GM18526 (cell line): ENCODE data around the gene PPA1.

Source experiments
- POLR2A ChIP-seq: IDR thresholded peaks from 3 replicates; pipeline ENCODE4 v1.6.1; 2011; ENCODE audit not compliant: insufficient read length; ENCODE audit errors: extremely low read depth

PPA1 gene

GRCh38 chr10:70190581-70190980 lies 42.6 kb downstream of the PPA1 start:
- no peak for TF ChIP-seq POLR2A

- TF ChIP-seq POLR2A, result no peak
Observed at GRCh38 chr10:70190102-70190501, 43.1 kb downstream of the PPA1 start.

GRCh38 chr10:70188768-70189167 lies 44.5 kb downstream of the PPA1 start:
- no peak for TF ChIP-seq POLR2A

- no peak for TF ChIP-seq POLR2A
Observed at GRCh38 chr10:70186571-70186970, 46.7 kb downstream of the PPA1 start.

GRCh38 chr10:70186090-70186489 lies 47.1 kb downstream of the PPA1 start:
- TF ChIP-seq POLR2A, result no peak

- TF ChIP-seq POLR2A, result no peak
Observed at GRCh38 chr10:70183304-70183703, 49.9 kb downstream of the PPA1 start.

GRCh38 chr10:70178139-70178725 lies 55.0 kb downstream of the PPA1 start:
- TF ChIP-seq POLR2A, result no peak

GRCh38 chr10:70176441-70176840 lies 56.8 kb downstream of the PPA1 start:
- TF ChIP-seq POLR2A, result no peak

GRCh38 chr10:70175516-70175915 lies 57.7 kb downstream of the PPA1 start:
- no peak for TF ChIP-seq POLR2A

GRCh38 chr10:70174058-70174741 lies 59.0 kb downstream of the PPA1 start:
- no peak for TF ChIP-seq POLR2A

GRCh38 chr10:70169649-70170364 lies 63.4 kb downstream of the PPA1 start:
- TF ChIP-seq POLR2A, result no peak

- no peak for TF ChIP-seq POLR2A
Observed at GRCh38 chr10:70169011-70169410, 64.2 kb downstream of the PPA1 start.

- TF ChIP-seq POLR2A, result no peak
Observed at GRCh38 chr10:70167246-70167645, 66.0 kb downstream of the PPA1 start.

GRCh38 chr10:70166394-70166793 lies 66.8 kb downstream of the PPA1 start:
- no peak for TF ChIP-seq POLR2A

GRCh38 chr10:70164163-70164562 lies 69.1 kb downstream of the PPA1 start:
- TF ChIP-seq POLR2A, result no peak

- no peak for TF ChIP-seq POLR2A
Observed at GRCh38 chr10:70163448-70163847, 69.8 kb downstream of the PPA1 start.

- no peak for TF ChIP-seq POLR2A
Observed at GRCh38 chr10:70162892-70163201, 70.4 kb downstream of the PPA1 start.

- TF ChIP-seq POLR2A, result no peak
Observed at GRCh38 chr10:70162151-70162891, 70.9 kb downstream of the PPA1 start.
